ENCODE measurements around the gene PCDHB16.

Gene PCDHB16

GRCh38 chr5:141234109-141234667 lies 52.0 kb downstream of the PCDHB16 start:
- no peak for DNase-seq (ENCODE audit: low read depth)
